Hippocampal formation (tissue), 2 donors: ENCODE results near the gene HSPE1.
"Not testable (repeated sequence)": the region's sequence is repeated elsewhere in the genome, so short reads cannot be mapped to it uniquely, and the experiment has no call there.

Experiments
- DNase-seq, 2 donors: peaks; one replicate each; lab custom pipeline; 2025; lab: John Stamatoyannopoulos, UW

Gene HSPE1

GRCh38 chr2:197498235-197498936 is 1.8 kb upstream of the HSPE1 start:
- DNase-seq = no peak

- peak; percentile 33 to 61 for DNase-seq
Observed at GRCh38 chr2:197498937-197499593, 1.1 kb upstream of the HSPE1 start.

- no peak for DNase-seq
Observed at GRCh38 chr2:197500503-197501131, 438 bp downstream of the HSPE1 start.

- DNase-seq = no peak
Observed at GRCh38 chr2:197502201-197502600, 2.0 kb downstream of the HSPE1 start.

- no peak for DNase-seq
Observed at GRCh38 chr2:197502685-197503084, 2.5 kb downstream of the HSPE1 start.

- no peak for DNase-seq
Observed at GRCh38 chr2:197504000-197504399, 3.8 kb downstream of the HSPE1 start.

- no peak for DNase-seq
Observed at GRCh38 chr2:197504512-197504911, 4.3 kb downstream of the HSPE1 start.

GRCh38 chr2:197506658-197507057 is 6.5 kb downstream of the HSPE1 start:
- no peak for DNase-seq

GRCh38 chr2:197513915-197514314 is 13.7 kb downstream of the HSPE1 start:
- no peak for DNase-seq

GRCh38 chr2:197514754-197515153 is 14.6 kb downstream of the HSPE1 start:
- no peak for DNase-seq

GRCh38 chr2:197515315-197515738 is 15.1 kb downstream of the HSPE1 start:
- DNase-seq = peak in 1 of 2 donors; percentile 73

GRCh38 chr2:197515739-197516392 is 15.7 kb downstream of the HSPE1 start, which contains the start of gene MOB4:
MOB4 (plus strand) TSS chr2:197516066; CDS start chr2:197516087, 21 bp downstream.
- DNase-seq = peak; percentile 95 to 96

- DNase-seq = peak in 1 of 2 donors; percentile 30
Observed at GRCh38 chr2:197516393-197516761, 16.2 kb downstream of the HSPE1 start.

- DNase-seq = no peak
Observed at GRCh38 chr2:197517150-197517549, 17.0 kb downstream of the HSPE1 start.

- DNase-seq = no peak
Observed at GRCh38 chr2:197538412-197538811, 38.2 kb downstream of the HSPE1 start.

- no peak for DNase-seq
Observed at GRCh38 chr2:197539734-197540133, 39.6 kb downstream of the HSPE1 start.

- DNase-seq = no peak
Observed at GRCh38 chr2:197543206-197543605, 43.0 kb downstream of the HSPE1 start.

- DNase-seq = no peak
Observed at GRCh38 chr2:197547163-197547900, 47.2 kb downstream of the HSPE1 start.

GRCh38 chr2:197548582-197548981 is 48.4 kb downstream of the HSPE1 start:
- no peak for DNase-seq

- DNase-seq = not testable (repeated sequence)
Observed at GRCh38 chr2:197551260-197551659, 51.1 kb downstream of the HSPE1 start.
